Suprapubic skin (tissue), 4 donors: ENCODE results near the gene UNC50. TPM values are rescaled to one million over a fixed set of nuclear protein-coding genes. Genes with fewer than 3 reads are reported as not detected.

Experiments used
- DNase-seq, 2 donors: peaks; one replicate each; pipeline ENCODE4 v3.0.0-alpha.2; 2019; ENCODE audit warnings: low spot score in 2 of 2
- H3K27ac ChIP-seq: fragments of 200-600 bp; sonication (generic); one replicate; pipeline ENCODE4 v1.5.1; 2019
- H3K27me3 ChIP-seq: fragments of 200-600 bp; sonication (generic); one replicate; pipeline ENCODE4 v1.5.1; 2019
- H3K36me3 ChIP-seq: fragments of 200-600 bp; sonication (generic); one replicate; pipeline ENCODE4 v1.5.1; 2019
- H3K4me1 ChIP-seq: fragments of 200-600 bp; sonication (generic); one replicate; pipeline ENCODE4 v1.5.1; 2019
- H3K4me3 ChIP-seq: fragments of 200-600 bp; sonication (generic); one replicate; pipeline ENCODE4 v1.5.1; 2019; ENCODE audit warnings: mild to moderate bottlenecking
- H3K9me3 ChIP-seq: fragments of 200-600 bp; sonication (generic); one replicate; pipeline ENCODE4 v1.5.1; 2019
- CTCF ChIP-seq, 2 donors: fragments of 200-600 bp in 1 of 2; fragments of 450-650 bp in 1 of 2; sonication (generic) in 1 of 2; IDR thresholded peaks; one replicate each; pipeline ENCODE4 v1.5.1; 2016 to 2019; ENCODE audit warnings: antibody characterized with exemption in 2 of 2, mild to moderate bottlenecking in 1 of 2, moderate library complexity in 1 of 2
- EP300 ChIP-seq: sonication (generic); formaldehyde crosslinking; IDR thresholded peaks from one replicate; pipeline ENCODE4 v1.6.1; 2017; ENCODE audit warnings: antibody characterized with exemption
- POLR2A ChIP-seq, 2 donors: fragments of 450-650 bp; IDR thresholded peaks; one replicate each; pipeline ENCODE4 v1.6.1; 2017; ENCODE audit warnings: antibody characterized with exemption in 2 of 2, mild to moderate bottlenecking in 2 of 2, moderate library complexity in 2 of 2
- POLR2AphosphoS5 ChIP-seq, 3 donors: sonication (generic); formaldehyde crosslinking; IDR thresholded peaks; one replicate each; pipeline ENCODE4 v1.6.1; 2017; ENCODE audit warnings: antibody characterized with exemption in 3 of 3
- WGBS: methylation state at CpG from one replicate; pipeline ENCODE4 v1.1.5; 2018; 5-methylcytosine and 5-hydroxymethylcytosine counted together
- total RNA-seq, 4 donors: library from RNA; depleted of rRNA; stranded (reverse); fragments of >200 nt; gene quantifications; one replicate each; pipeline ENCODE4 v1.1.0, GENCODE V29; 2016

Gene UNC50
- total RNA-seq, 4 donors from 2014 or later: 34.0 to 45.4 (median 40.4) TPM

DNA sequence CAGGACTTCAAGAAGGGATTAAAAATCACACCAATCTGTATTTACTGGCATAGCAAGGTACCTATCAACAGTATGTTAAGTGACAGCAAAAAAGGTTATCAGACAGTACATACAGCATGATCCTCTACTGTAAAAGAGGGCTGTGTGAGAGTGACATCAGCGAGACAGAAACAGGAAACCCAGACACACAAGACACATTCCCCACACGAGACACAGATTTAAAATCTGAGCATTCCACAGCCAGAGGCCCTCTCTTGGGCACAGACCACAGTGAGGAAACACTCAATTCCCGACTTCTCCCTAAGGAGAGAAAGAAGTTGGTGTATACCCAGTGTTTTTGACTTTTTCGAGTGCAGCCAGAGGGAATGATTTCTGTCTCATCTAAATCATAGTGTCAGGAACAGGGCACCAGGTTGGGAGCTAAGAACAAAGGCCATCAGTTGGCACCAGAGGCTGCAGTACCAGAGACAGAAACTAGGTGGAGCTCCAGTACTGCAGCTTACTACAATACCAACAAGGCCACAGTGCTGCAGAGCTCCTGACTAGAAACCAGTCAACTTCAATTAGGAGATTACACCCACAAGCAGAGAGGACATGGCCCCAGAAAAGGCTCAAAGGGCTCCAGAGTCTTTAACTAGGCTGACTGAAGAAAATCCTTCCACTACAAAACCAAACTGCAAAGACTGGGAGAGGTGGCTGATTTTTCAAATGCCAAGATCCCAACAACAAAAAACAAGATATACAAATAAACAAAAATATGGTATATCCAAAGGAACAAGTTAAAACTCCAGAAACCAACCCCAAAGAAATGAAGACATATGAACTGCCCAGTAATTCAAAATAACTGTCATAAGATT, 41.0 kb downstream of the UNC50 start:
- DNase-seq: peak in 1 of 2 donors; percentile 86
- no peaks in the 10 kb centered on the region for H3K9me3 ChIP-seq
- no peak overlapping the region for H3K27ac ChIP-seq
- no peaks in the 10 kb centered on the region for H3K27me3 ChIP-seq
- TF ChIP-seq EP300: no peak
- TF ChIP-seq CTCF (IDR thresholded peaks at IDR 0.05): peak; percentile 98
- peaks cover 11% of the 10 kb centered on the region for H3K36me3 ChIP-seq
- 24% methylated on average over 4 of the region's 4 CpGs for WGBS
- H3K4me3 ChIP-seq: no peak overlapping the region
- no peaks in the 10 kb centered on the region for H3K4me1 ChIP-seq

- Histone ChIP-seq H3K4me3 (no peak overlapping the region), H3K4me1 (no peaks in the 10 kb centered on the region), H3K36me3 (peaks cover 11% of the 10 kb centered on the region), H3K27me3 (no peaks in the 10 kb centered on the region), H3K9me3 (no peaks in the 10 kb centered on the region), H3K27ac (no peak overlapping the region)
- no peak for DNase-seq
- 100% methylated on average over 1 of the region's 1 CpG for WGBS
- no peak for TF ChIP-seq CTCF (IDR thresholded peaks at IDR 0.05)
- no peak for TF ChIP-seq POLR2AphosphoS5 (IDR thresholded peaks at IDR 0.05)
- TF ChIP-seq EP300: no peak
- no peak for TF ChIP-seq POLR2A (IDR thresholded peaks at IDR 0.05)
Observed at GRCh38 chr2:98649992-98650375, 41.6 kb downstream of the UNC50 start.

GRCh38 chr2:98650998-98651397, 42.6 kb downstream of the UNC50 start:
- TF ChIP-seq CTCF (IDR thresholded peaks at IDR 0.05) (no peak), POLR2AphosphoS5 (IDR thresholded peaks at IDR 0.05) (no peak), POLR2A (IDR thresholded peaks at IDR 0.05) (no peak), EP300 (no peak)
- Histone ChIP-seq H3K4me3 (no peak overlapping the region), H3K9me3 (no peaks in the 10 kb centered on the region), H3K36me3 (peaks cover 11% of the 10 kb centered on the region), H3K27me3 (no peaks in the 10 kb centered on the region), H3K4me1 (no peaks in the 10 kb centered on the region), H3K27ac (no peak overlapping the region)
- WGBS: 97% methylated on average over 1 of the region's 1 CpG
- DNase-seq: no peak

- 91% methylated on average over 3 of the region's 3 CpGs for WGBS
- no peak for TF ChIP-seq EP300
- TF ChIP-seq POLR2A (IDR thresholded peaks at IDR 0.05): no peak
- Histone ChIP-seq H3K36me3 (no peaks in the 10 kb centered on the region), H3K27ac (no peak overlapping the region), H3K4me3 (no peak overlapping the region), H3K4me1 (no peaks in the 10 kb centered on the region), H3K9me3 (no peaks in the 10 kb centered on the region), H3K27me3 (no peaks in the 10 kb centered on the region)
- no peak for DNase-seq
Observed at GRCh38 chr2:98654699-98655495, 46.5 kb downstream of the UNC50 start.

DNA sequence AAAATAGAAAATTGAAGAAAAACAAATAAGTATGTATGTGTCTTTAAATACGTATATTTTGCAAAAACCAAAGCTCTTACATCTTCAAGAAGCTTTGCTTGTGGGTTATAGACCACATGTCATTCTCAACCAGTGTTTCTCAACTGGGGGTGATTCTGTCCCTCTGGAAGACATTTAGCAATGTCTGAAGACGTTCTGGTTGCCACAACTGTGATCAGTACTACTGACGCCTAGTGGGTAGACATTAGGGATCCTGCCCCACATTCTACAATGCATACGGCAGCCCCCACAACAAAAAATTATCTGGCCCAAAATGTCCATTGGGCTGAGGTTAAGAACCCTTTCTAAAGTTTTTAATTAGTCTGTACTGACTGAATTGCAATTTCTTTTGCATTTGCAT, 48.4 kb downstream of the UNC50 start:
- Histone ChIP-seq H3K4me3 (no peak overlapping the region), H3K27ac (no peak overlapping the region), H3K9me3 (no peaks in the 10 kb centered on the region), H3K27me3 (no peaks in the 10 kb centered on the region), H3K4me1 (no peaks in the 10 kb centered on the region), H3K36me3 (no peaks in the 10 kb centered on the region)
- TF ChIP-seq POLR2A (IDR thresholded peaks at IDR 0.05) (no peak), EP300 (no peak), CTCF (IDR thresholded peaks at IDR 0.05) (no peak), POLR2AphosphoS5 (IDR thresholded peaks at IDR 0.05) (no peak)
- no peak for DNase-seq
- WGBS: 78% methylated on average over 4 of the region's 4 CpGs
